ENCODE results near the gene FYN.

- TF ChIP-seq MAZ (IDR thresholded peaks at IDR 0.05; ENCODE audit: borderline replicate concordance, low read depth, low read length) (no peak), CBX2 (IDR thresholded peaks at IDR 0.05; ENCODE audit: borderline replicate concordance, low read depth) (no peak), POLR2A (IDR thresholded peaks at IDR 0.05; ENCODE audit: low read length) (no peak)
Observed at GRCh38 chr6:111657146-111657545, 216.1 kb downstream of the FYN start.
